Right ventricle myocardium superior (tissue), 1 donor: ENCODE results near the gene HYAL3. TPM values are rescaled to one million over a fixed set of nuclear protein-coding genes. Genes with fewer than 3 reads are reported as not detected.
A peak's percentile ranks its signal among the peaks of the same experiment; 100 is the strongest.
"Not testable (repeated sequence)": the region's sequence is repeated elsewhere in the genome, so short reads cannot be mapped to it uniquely, and the experiment has no call there.

Experiments used
- ATAC-seq: fragments of 200-7000 bp; cut with Tn5 transposase; one replicate; pipeline ENCODE4 v1.9.1; 2020; ENCODE audit warnings: mild to moderate bottlenecking; ENCODE audit not compliant: poor library complexity
- DNase-seq: peaks from one replicate; pipeline ENCODE4 v3.0.0-alpha.2; 2020
- intact Hi-C: fragments of 100-400 bp; cut with DNase I; formaldehyde crosslinking; loops from one replicate; pipeline ENCODE4 v1.11.2; 2022
- total RNA-seq: library from RNA; stranded (reverse); fragmentation: NEBNext Ultra II Directional; extraction: Animal tissue kit (Norgen Biotek cat#: 25700); gene quantifications from one replicate; pipeline ENCODE4 v1.2.1, GENCODE V29; 2021
- donor health status: DM: no; HTN: yes; CAD: no; lungs with severe emphysema.

Gene HYAL3
- total RNA-seq, 1 donor from 2014 or later, result 1.2 TPM

GRCh38 chr3:50254577-50255250, 44.5 kb downstream of the HYAL3 start:
- intact Hi-C loops, result no loop called here
- DNase-seq, result peak; percentile 85
- peak; percentile 53 for ATAC-seq

GRCh38 chr3:50251220-50251619, 48.0 kb downstream of the HYAL3 start:
- DNase-seq (no peak), ATAC-seq (no peak)
- intact Hi-C loops, result no loop called here

DNA sequence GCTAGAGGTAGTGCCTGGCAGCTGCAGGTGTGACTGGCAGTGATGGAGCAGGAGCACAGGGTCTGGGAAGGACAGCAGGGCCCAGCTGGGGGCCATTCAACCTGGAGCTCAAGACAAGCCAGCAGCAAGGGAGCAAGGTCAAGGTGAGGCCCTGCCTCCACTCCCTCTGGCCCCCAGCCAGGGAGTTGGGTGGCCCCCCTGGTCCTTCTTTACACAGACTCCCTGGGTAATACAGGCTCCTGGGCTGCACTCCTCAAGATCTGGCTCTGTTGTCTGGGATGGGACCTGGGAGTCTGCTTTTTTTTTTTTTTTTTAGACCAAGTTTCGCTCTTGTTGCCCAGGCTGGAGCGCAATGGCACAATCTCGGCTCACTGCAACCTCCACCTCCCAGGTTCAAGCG, 48.7 kb downstream of the HYAL3 start:
- ATAC-seq (no peak), DNase-seq (no peak)
- intact Hi-C loops, result no loop called here

GRCh38 chr3:50249457-50249856, 49.7 kb downstream of the HYAL3 start:
- intact Hi-C loops, result no loop called here
- ATAC-seq (no peak), DNase-seq (no peak)

- intact Hi-C loops, result no loop called here
- DNase-seq, result peak; percentile 74
- peak; percentile 46 for ATAC-seq
Measured at GRCh38 chr3:50248387-50248786, 50.8 kb downstream of the HYAL3 start.

GRCh38 chr3:50246517-50246954, 52.7 kb downstream of the HYAL3 start:
- ATAC-seq (peak; percentile 9), DNase-seq (peak; percentile 73)
- intact Hi-C loops, result no loop called here

- intact Hi-C loops, result no loop called here
- ATAC-seq, result peak; percentile 81
- peak; percentile 95 for DNase-seq
Measured at GRCh38 chr3:50245831-50246516, 53.2 kb downstream of the HYAL3 start.

DNA sequence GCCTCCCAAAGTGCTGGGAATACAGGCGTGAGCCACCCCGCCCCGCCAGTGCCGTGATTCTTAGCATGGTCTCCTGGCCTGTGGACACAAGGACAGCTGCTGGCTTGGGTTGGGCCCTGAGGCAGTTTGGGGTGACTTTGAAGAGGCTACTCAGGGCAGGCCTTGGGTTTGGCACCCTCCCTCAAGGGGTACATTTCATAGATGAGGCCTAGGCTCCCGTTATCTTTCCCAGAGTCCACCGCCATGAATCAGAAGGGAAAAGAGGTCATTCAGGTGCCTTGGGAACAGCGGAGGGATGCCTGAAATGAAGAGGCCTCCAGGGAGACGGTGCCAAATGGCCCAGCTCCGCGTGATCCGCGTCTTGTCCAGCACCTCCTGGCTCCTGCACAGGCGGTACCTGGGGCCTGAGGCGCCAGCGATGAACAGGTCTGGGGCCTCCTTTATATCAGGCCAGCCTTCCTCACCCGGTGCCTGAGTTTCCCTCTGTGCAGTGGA, 53.9 kb downstream of the HYAL3 start:
- DNase-seq (no peak), ATAC-seq (no peak)
- intact Hi-C loops, result no loop called here

DNA sequence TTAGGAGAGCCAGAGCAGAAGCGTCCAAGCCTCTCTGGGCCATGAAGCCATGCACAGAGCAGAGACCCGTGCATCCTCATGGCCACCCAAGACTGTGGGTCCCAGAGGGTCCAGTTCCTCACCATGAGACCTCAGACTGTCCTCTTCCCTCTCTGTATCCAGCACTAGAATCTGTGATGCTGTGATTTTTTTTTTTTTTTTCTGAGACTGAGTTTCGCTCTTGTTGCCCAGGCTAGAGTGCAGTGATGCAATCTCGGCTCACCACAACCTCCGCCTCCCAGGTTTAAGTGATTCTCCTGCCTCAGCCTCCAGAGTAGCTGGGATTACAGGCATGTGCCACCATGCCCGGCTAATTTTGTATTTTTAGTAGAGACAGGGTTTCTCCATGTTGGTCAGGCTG, 54.4 kb downstream of the HYAL3 start:
- intact Hi-C loops, DNase-seq, ATAC-seq: not testable (repeated sequence)

- intact Hi-C loops, result no loop called here
- DNase-seq (no peak), ATAC-seq (no peak)
Measured at GRCh38 chr3:50243543-50243895, 55.7 kb downstream of the HYAL3 start.

DNA sequence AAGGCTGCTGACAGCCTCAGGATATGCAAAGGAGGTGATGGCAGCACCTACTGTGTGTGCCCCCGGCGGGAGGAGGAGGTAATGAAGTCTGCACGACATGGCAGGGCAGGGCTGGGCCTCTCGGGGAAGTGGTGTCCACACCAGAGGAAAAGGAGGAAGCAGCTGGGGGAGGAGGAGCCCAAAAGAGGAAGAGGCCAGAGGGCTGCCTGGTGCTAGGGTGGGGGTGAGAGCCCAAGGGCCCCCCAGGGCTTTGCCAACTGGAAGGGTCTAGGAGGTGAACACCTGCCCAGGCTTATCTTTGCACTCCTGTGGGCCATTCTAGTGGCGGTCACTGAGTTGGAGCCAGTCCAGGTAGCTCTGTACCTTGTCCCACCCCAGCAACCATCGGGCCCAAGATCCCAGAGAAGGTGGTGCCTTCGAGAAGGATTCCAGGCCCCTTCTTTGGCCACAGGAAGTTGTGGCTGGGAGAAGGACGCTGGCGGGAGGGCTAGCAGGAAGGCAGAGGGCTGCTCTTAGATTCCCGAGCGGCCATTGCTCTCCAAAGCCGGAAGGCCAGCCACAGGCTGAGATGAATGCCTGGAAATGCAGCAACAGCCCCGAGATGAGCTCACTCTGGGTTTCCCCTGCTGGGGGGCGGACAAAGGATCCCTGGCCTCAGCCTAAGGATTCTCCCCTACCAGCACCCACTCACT, 56.2 kb downstream of the HYAL3 start:
- DNase-seq (peak; percentile 87), ATAC-seq (peak; percentile 24)
- intact Hi-C loops, result no loop called here

Other genes with a start within 250 kb of the HYAL3 start
- 56.7 TPM for gene RBM5, start 210.5 kb downstream of the HYAL3 start, total RNA-seq
- 10.8 TPM for gene SEMA3F, start 144.1 kb downstream of the HYAL3 start, total RNA-seq
- gene GNAT1, start 107.8 kb downstream of the HYAL3 start, total RNA-seq, result not detected
- 10.6 TPM for gene SLC38A3, start 94.1 kb downstream of the HYAL3 start, total RNA-seq
- gene GNAI2, start 63.2 kb downstream of the HYAL3 start, total RNA-seq, result 126 TPM
- 19.9 TPM for gene SEMA3B, start 30.3 kb downstream of the HYAL3 start, total RNA-seq
- gene LSMEM2, start 20.3 kb downstream of the HYAL3 start, total RNA-seq, result 29.6 TPM
- 70.1 TPM for gene IFRD2, start 7.0 kb downstream of the HYAL3 start, total RNA-seq
- gene NAA80, start within 50 bp of the HYAL3 start, total RNA-seq, result 6.3 TPM
- gene HYAL1, start 4.2 kb upstream of the HYAL3 start, total RNA-seq, result 66.5 TPM
- 33.8 TPM for gene HYAL2, start 23.3 kb upstream of the HYAL3 start, total RNA-seq
- 28.2 TPM for gene TUSC2, start 28.8 kb upstream of the HYAL3 start, total RNA-seq
- 14.1 TPM for gene RASSF1, start 41.4 kb upstream of the HYAL3 start, total RNA-seq
- not detected for gene ZMYND10, start 46.3 kb upstream of the HYAL3 start, total RNA-seq
- 14.8 TPM for gene NPRL2, start 51.4 kb upstream of the HYAL3 start, total RNA-seq
- gene CYB561D2, start 51.5 kb upstream of the HYAL3 start, total RNA-seq, result 5.6 TPM
- gene TMEM115, start 60.1 kb upstream of the HYAL3 start, total RNA-seq, result 24.9 TPM
- gene CACNA2D2, start 204.2 kb upstream of the HYAL3 start, total RNA-seq, result 1.6 TPM